ENCODE measurements around the gene AHNAK2. TPM values are rescaled to one million over a fixed set of nuclear protein-coding genes. Genes with fewer than 3 reads are reported as not detected.

AHNAK2 gene
- total and polyA plus RNA-seq, 2 of the 13 experiments (the other 11 are each of a cell fraction or from before 2014, with no cell fraction given) = 0.11 to 0.18 TPM

GRCh38 chr14:104937161-104937560 is 41.0 kb downstream of the AHNAK2 start (continued):
- TF ChIP-seq ZMAT3 (CRISPR knock-in tag; conservative IDR thresholded peaks at IDR 0.05) (no peak), SPEN (CRISPR knock-in tag; IDR thresholded peaks at IDR 0.05; ENCODE audit: low read depth) (no peak), ZNF615 (CRISPR knock-in tag; IDR thresholded peaks at IDR 0.05; ENCODE audit: borderline replicate concordance) (no peak)

DNA sequence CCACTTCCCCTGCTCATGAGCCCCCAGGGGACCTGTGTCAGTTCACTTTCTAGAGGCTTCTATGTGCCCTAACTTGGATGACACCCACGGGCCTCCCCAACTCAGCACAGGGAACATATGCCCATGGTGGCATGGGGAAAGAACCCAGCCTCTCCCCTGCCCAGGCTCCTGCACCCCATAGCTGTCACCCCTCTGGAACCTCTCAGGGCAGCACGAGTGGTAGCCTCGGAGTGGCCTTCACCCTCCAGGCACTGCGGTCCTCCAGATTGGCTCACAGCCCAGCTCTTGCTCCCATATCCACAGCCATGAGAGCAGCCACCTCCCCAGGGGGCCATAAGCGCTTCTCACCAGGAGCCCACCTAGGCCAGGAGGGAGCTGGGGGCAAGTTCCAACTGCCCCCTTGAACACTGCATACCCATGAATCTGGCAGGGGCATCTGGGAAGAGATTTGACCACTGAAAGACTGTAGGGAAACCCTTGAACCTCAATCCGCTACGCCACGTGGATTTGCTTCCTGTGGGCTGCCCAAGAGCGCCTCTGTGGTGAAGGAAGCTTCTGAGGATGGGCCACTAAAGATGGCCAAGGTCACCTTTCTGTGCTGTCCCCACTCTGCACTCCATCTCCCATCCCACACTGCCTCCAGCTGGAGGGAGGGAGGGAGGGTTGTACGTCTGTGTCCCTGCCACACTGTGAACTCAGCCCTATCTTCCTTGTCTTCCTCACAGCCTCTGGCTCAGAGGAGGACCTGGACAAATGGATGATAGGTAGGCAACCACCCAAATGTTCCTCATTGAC is 41.6 kb downstream of the AHNAK2 start:
- Histone ChIP-seq H3K4me1 (ENCODE audit: insufficient read depth, low read length) (no peaks in the 10 kb centered on the region; the same call in 1 of the 2 replicates), H3K9me3 (ENCODE audit: low read length) (no peaks in the 10 kb centered on the region), H3K27me3 (ENCODE audit: control insufficient read depth in 1 of 2, insufficient read depth in 2 of 2, low read length in 2 of 2) (peaks cover 16 to 90% of the 10 kb centered on the region in 2 experiments), H3K4me3 (replicated peaks in 1 of 3; ENCODE audit: insufficient read depth in 1 of 3, low read depth in 2 of 3, low read length in 3 of 3) (no peak overlapping the region), H3K79me2 (ENCODE audit: insufficient read depth, low read length) (no peaks in the 10 kb centered on the region), H3K36me3 (replicated peaks in 1 of 2; ENCODE audit: control insufficient read depth in 1 of 2, insufficient read depth in 2 of 2, low read length in 2 of 2) (no peaks in the 10 kb centered on the region), H3K9ac (ENCODE audit: insufficient read depth, low read depth, low read length) (no peak overlapping the region), H3K27ac (ENCODE audit: extremely low read length, insufficient read depth, low read length) (no peak overlapping the region), H2AFZ (ENCODE audit: low read length) (no peak overlapping the region), H4K20me1 (ENCODE audit: insufficient read depth, low read length) (no peaks in the 10 kb centered on the region), H3K4me2 (ENCODE audit: low read depth, low read length) (no peak overlapping the region)
- CTCF ChIA-PET (ENCODE audit: low intra/inter-chr PET ratio, low total read pairs) = no interaction called here
- in situ Hi-C loops (cut with HindIII; ENCODE audit: extremely low pct_ligation_motif_present, low pct_unique_long_range_greater_than_20kb) = no loop called here
- POLR2A ChIA-PET = no interaction called here
- TF ChIP-seq ZSCAN20 (CRISPR knock-in tag; IDR thresholded peaks at IDR 0.05; ENCODE audit: borderline replicate concordance) = no peak
- TF ChIP-seq, protein P1, sequence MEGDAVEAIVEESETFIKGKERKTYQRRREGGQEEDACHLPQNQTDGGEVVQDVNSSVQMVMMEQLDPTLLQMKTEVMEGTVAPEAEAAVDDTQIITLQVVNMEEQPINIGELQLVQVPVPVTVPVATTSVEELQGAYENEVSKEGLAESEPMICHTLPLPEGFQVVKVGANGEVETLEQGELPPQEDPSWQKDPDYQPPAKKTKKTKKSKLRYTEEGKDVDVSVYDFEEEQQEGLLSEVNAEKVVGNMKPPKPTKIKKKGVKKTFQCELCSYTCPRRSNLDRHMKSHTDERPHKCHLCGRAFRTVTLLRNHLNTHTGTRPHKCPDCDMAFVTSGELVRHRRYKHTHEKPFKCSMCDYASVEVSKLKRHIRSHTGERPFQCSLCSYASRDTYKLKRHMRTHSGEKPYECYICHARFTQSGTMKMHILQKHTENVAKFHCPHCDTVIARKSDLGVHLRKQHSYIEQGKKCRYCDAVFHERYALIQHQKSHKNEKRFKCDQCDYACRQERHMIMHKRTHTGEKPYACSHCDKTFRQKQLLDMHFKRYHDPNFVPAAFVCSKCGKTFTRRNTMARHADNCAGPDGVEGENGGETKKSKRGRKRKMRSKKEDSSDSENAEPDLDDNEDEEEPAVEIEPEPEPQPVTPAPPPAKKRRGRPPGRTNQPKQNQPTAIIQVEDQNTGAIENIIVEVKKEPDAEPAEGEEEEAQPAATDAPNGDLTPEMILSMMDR (CRISPR knock-in tag; IDR thresholded peaks at IDR 0.05) = peak; percentile 29; the same call in 1 of the 2 replicates
- no peak for ATAC-seq
- no peak for DNase-seq (ENCODE audit: low spot score)
- intact Hi-C loops (cut with micrococcal nuclease; ENCODE audit: unreplicated experiment) = no loop called here
- no TSS peak for BruUV-seq (replicated peaks)
- 20% methylated on average over 10 of the region's 10 CpGs for WGBS (ENCODE audit: low lambda C conversion rate)
- FAIRE-seq = no peak
